H9 (cell line): ENCODE data around the gene GOLGA7B. TPM values are rescaled to one million over a fixed set of nuclear protein-coding genes. Genes with fewer than 3 reads are reported as not detected.

Source experiments
- DNase-seq: peaks from one replicate; pipeline ENCODE4 v3.0.0-alpha.2; 2017
- H2AFZ ChIP-seq: one replicate; pipeline ENCODE4 v1.6.1; 2013; ENCODE audit warnings: mild to moderate bottlenecking, low read length, control low read depth, moderate library complexity
- H2AK5ac ChIP-seq: 2 replicates; pipeline ENCODE4 v1.6.1; 2013; ENCODE audit warnings: low read length, control low read depth, mixed read lengths; ENCODE audit not compliant: insufficient read length
- H2BK120ac ChIP-seq: one replicate; pipeline ENCODE4 v1.6.1; 2013; ENCODE audit warnings: low read depth, mild to moderate bottlenecking, low read length, control low read depth, inconsistent platforms; ENCODE audit not compliant: poor library complexity, severe bottlenecking
- H2BK12ac ChIP-seq: 2 replicates; pipeline ENCODE4 v1.6.1; 2013; ENCODE audit warnings: low read length, control low read depth, mixed read lengths, low read depth; ENCODE audit not compliant: insufficient read length
- H2BK15ac ChIP-seq: 2 replicates; pipeline ENCODE4 v1.6.1; 2013; ENCODE audit warnings: low read depth, low read length, control low read depth
- H2BK20ac ChIP-seq: one replicate; pipeline ENCODE4 v1.6.1; 2013; ENCODE audit warnings: low read depth, mild to moderate bottlenecking, low read length, control low read depth, inconsistent platforms; ENCODE audit not compliant: poor library complexity, severe bottlenecking
- H2BK5ac ChIP-seq: 2 replicates; pipeline ENCODE4 v1.6.1; 2013; ENCODE audit warnings: low read length, control low read depth, mixed read lengths; ENCODE audit not compliant: insufficient read length
- H3K14ac ChIP-seq: 2 replicates; pipeline ENCODE4 v1.6.1; 2013; ENCODE audit warnings: low read length, control low read depth; ENCODE audit not compliant: insufficient read depth
- H3K18ac ChIP-seq: 2 replicates; pipeline ENCODE4 v1.6.1; 2013; ENCODE audit warnings: low read depth, mild to moderate bottlenecking, mixed read lengths, low read length, control low read depth; ENCODE audit not compliant: insufficient read length
- H3K23ac ChIP-seq: 2 replicates; pipeline ENCODE4 v1.6.1; 2013; ENCODE audit warnings: low read length, control low read depth, mixed read lengths, low read depth; ENCODE audit not compliant: insufficient read length
- H3K23me2 ChIP-seq: 2 replicates; pipeline ENCODE4 v1.6.1; 2013; ENCODE audit warnings: low read depth, mild to moderate bottlenecking, mixed read lengths, low read length, control low read depth; ENCODE audit not compliant: insufficient read length, poor library complexity, severe bottlenecking
- H3K27ac ChIP-seq: 2 replicates; pipeline ENCODE4 v1.5.1; 2013; ENCODE audit warnings: low read length, control low read depth, mixed read lengths, low read depth; ENCODE audit not compliant: insufficient read length
- H3K27me3 ChIP-seq: 2 replicates; pipeline ENCODE4 v1.6.1; 2013; ENCODE audit warnings: low read length, control low read depth, inconsistent platforms; ENCODE audit not compliant: insufficient read depth
- H3K4ac ChIP-seq: 2 replicates; pipeline ENCODE4 v1.6.1; 2013; ENCODE audit warnings: low read depth, mild to moderate bottlenecking, control low read depth, inconsistent platforms, low read length, moderate library complexity
- H3K4me1 ChIP-seq: 2 replicates; pipeline ENCODE4 v1.6.1; 2013; ENCODE audit warnings: low read length, control low read depth, inconsistent platforms; ENCODE audit not compliant: insufficient read depth
- H3K4me2 ChIP-seq: 2 replicates; pipeline ENCODE4 v1.6.1; 2013; ENCODE audit warnings: low read length, control low read depth, mixed read lengths; ENCODE audit not compliant: insufficient read length, insufficient read depth
- H3K56ac ChIP-seq: 2 replicates; pipeline ENCODE4 v1.6.1; 2013; ENCODE audit warnings: low read depth, mild to moderate bottlenecking, mixed read lengths, low read length, control low read depth; ENCODE audit not compliant: insufficient read length
- H3K79me1 ChIP-seq: 2 replicates; pipeline ENCODE4 v1.6.1; 2013; ENCODE audit warnings: low read depth, mild to moderate bottlenecking, moderate library complexity, low read length, control low read depth, inconsistent platforms; ENCODE audit not compliant: insufficient read depth, poor library complexity, severe bottlenecking
- H3K79me2 ChIP-seq: 2 replicates; pipeline ENCODE4 v1.6.1; 2013; ENCODE audit warnings: low read length, control low read depth, inconsistent platforms; ENCODE audit not compliant: insufficient read depth
- H3K9ac ChIP-seq: 2 replicates; pipeline ENCODE4 v1.6.1; 2013; ENCODE audit warnings: low read length, control low read depth, mixed read lengths; ENCODE audit not compliant: insufficient read length; ENCODE audit errors: extremely low read depth
- H3K9me3 ChIP-seq: one replicate; pipeline ENCODE4 v1.6.1; 2013; ENCODE audit warnings: low read depth, low read length, inconsistent platforms; ENCODE audit not compliant: control insufficient read depth
- H3T11ph ChIP-seq: one replicate; pipeline ENCODE4 v1.6.1; 2013; ENCODE audit warnings: mild to moderate bottlenecking, low read length, control low read depth, inconsistent platforms
- H4K20me1 ChIP-seq: one replicate; pipeline ENCODE4 v1.6.1; 2013; ENCODE audit not compliant: control insufficient read depth, insufficient read length, insufficient read depth
- H4K5ac ChIP-seq: 2 replicates; pipeline ENCODE4 v1.6.1; 2013; ENCODE audit warnings: low read depth, mild to moderate bottlenecking, mixed read lengths, low read length, control low read depth; ENCODE audit not compliant: insufficient read length
- H4K8ac ChIP-seq: replicated peaks from 2 replicates; pipeline ENCODE4 v1.6.1; 2013; ENCODE audit warnings: low read length, control low read depth, mixed read lengths, low read depth; ENCODE audit not compliant: insufficient read length
- H4K91ac ChIP-seq: 2 replicates; pipeline ENCODE4 v1.6.1; 2013; ENCODE audit warnings: low read depth, mild to moderate bottlenecking, moderate library complexity, mixed read lengths, low read length, control low read depth; ENCODE audit not compliant: insufficient read length
- H3K27ac Mint-ChIP-seq, 3 experiments: 2 replicates in 2 of 3; 3 replicates in 1 of 3; pipeline ENCODE4 v1.8.0; 2020 to 2021; ENCODE audit warnings: mixed read lengths in 3 of 3, mild to moderate bottlenecking in 1 of 3, moderate library complexity in 1 of 3
- H3K27me3 Mint-ChIP-seq: 2 replicates; pipeline ENCODE4 v1.8.0; 2021; ENCODE audit warnings: low read depth, mild to moderate bottlenecking, moderate library complexity, mixed read lengths
- H3K36me3 Mint-ChIP-seq, 3 experiments: 2 replicates in 2 of 3; 3 replicates in 1 of 3; pipeline ENCODE4 v1.8.0; 2020 to 2021; ENCODE audit warnings: low read depth in 3 of 3, mixed read lengths in 3 of 3; ENCODE audit not compliant: insufficient read depth in 1 of 3
- H3K4me1 Mint-ChIP-seq, 2 experiments: 2 replicates each; pipeline ENCODE4 v1.8.0; 2020; ENCODE audit warnings: mixed read lengths in 2 of 2
- H3K4me3 Mint-ChIP-seq, 2 experiments: 2 replicates in 1 of 2; 3 replicates in 1 of 2; pipeline ENCODE4 v1.8.0; 2020 to 2021; ENCODE audit warnings: mild to moderate bottlenecking in 2 of 2, mixed read lengths in 2 of 2, moderate library complexity in 1 of 2
- H3K9me3 Mint-ChIP-seq, 2 experiments: 2 replicates in 1 of 2; 3 replicates in 1 of 2; pipeline ENCODE4 v1.8.0; 2020; ENCODE audit warnings: mild to moderate bottlenecking in 2 of 2, mixed read lengths in 2 of 2, moderate library complexity in 1 of 2
- WGBS: extraction: QIAGEN DNeasy Blood & Tissue Kit; methylation state at CpG from one replicate; pipeline ENCODE4 v1.1.7; 2013; ENCODE audit warnings: missing lambda C conversion rate, low lambda C conversion rate, mixed read lengths; ENCODE audit not compliant: insufficient read length; ENCODE audit errors: extremely low coverage; 5-methylcytosine and 5-hydroxymethylcytosine counted together
- total RNA-seq: library from RNA; stranded (reverse); gene quantifications from 2 replicates; pipeline ENCODE4 v1.2.1, GENCODE V29; 2021
- TF ChIP-seq, protein P1 (sequence below): fragments of 200-600 bp; sonication (generic); conservative IDR thresholded peaks from 3 replicates; pipeline ENCODE4 v1.8.0; 2021; ENCODE audit warnings: antibody characterized with exemption, mild to moderate bottlenecking

The GOLGA7B gene
- total RNA-seq, 1 experiment from 2014 or later = 0.04 TPM

GRCh38 chr10:97916586-97916985 is 66.9 kb downstream of the GOLGA7B start:
- H3K4me1 ChIP-seq = no peaks in the 10 kb centered on the region
- no peak for DNase-seq
- no peak overlapping the region for H3K4me2 ChIP-seq
- no peak overlapping the region for H2BK12ac ChIP-seq
- H2BK120ac ChIP-seq = no peak overlapping the region
- no peak overlapping the region for H3K18ac ChIP-seq
- no peak overlapping the region for H4K91ac ChIP-seq
- Mint-ChIP-seq H3K36me3 (no peaks in the 10 kb centered on the region), H3K4me1 (peaks cover 0 to 12% of the 10 kb centered on the region in 2 experiments; a peak in 2 of 4 replicates), H3K9me3 (no peaks in the 10 kb centered on the region), H3K27ac (no peak overlapping the region), H3K27me3 (peaks cover 57% of the 10 kb centered on the region), H3K4me3 (no peak overlapping the region)
- no peak overlapping the region for H3K9ac ChIP-seq
- no peak overlapping the region for H2BK20ac ChIP-seq
- H3K27me3 ChIP-seq = no peaks in the 10 kb centered on the region
- H3K23ac ChIP-seq = no peak overlapping the region
- H3K79me1 ChIP-seq = no peaks in the 10 kb centered on the region
- H3K14ac ChIP-seq = no peak overlapping the region
- no peaks in the 10 kb centered on the region for H3K9me3 ChIP-seq
- no peak overlapping the region for H2BK5ac ChIP-seq
- TF ChIP-seq, protein P1, sequence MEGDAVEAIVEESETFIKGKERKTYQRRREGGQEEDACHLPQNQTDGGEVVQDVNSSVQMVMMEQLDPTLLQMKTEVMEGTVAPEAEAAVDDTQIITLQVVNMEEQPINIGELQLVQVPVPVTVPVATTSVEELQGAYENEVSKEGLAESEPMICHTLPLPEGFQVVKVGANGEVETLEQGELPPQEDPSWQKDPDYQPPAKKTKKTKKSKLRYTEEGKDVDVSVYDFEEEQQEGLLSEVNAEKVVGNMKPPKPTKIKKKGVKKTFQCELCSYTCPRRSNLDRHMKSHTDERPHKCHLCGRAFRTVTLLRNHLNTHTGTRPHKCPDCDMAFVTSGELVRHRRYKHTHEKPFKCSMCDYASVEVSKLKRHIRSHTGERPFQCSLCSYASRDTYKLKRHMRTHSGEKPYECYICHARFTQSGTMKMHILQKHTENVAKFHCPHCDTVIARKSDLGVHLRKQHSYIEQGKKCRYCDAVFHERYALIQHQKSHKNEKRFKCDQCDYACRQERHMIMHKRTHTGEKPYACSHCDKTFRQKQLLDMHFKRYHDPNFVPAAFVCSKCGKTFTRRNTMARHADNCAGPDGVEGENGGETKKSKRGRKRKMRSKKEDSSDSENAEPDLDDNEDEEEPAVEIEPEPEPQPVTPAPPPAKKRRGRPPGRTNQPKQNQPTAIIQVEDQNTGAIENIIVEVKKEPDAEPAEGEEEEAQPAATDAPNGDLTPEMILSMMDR = no peak
- no peak overlapping the region for H3K27ac ChIP-seq
- H2BK15ac ChIP-seq = no peak overlapping the region
- no peaks in the 10 kb centered on the region for H4K20me1 ChIP-seq
- WGBS = no CpG with 5 or more reads among the region's 4 CpGs
- H4K5ac ChIP-seq = no peak overlapping the region
- no peak overlapping the region for H3T11ph ChIP-seq
- H4K8ac ChIP-seq = no peak overlapping the region
- H3K23me2 ChIP-seq = no peaks in the 10 kb centered on the region
- H3K79me2 ChIP-seq = no peaks in the 10 kb centered on the region
- H2AFZ ChIP-seq = no peak overlapping the region
- no peak overlapping the region for H3K4ac ChIP-seq
- no peak overlapping the region for H2AK5ac ChIP-seq
- H3K56ac ChIP-seq = no peak overlapping the region
